IPS-NIHi7 (cell line): ENCODE results near the gene PTPRG.

Experiments used
- DNase-seq: peaks from one replicate; pipeline ENCODE4 v3.0.0; 2012; ENCODE audit warnings: mixed read lengths; ENCODE audit errors: extremely low spot score

PTPRG gene

DNA sequence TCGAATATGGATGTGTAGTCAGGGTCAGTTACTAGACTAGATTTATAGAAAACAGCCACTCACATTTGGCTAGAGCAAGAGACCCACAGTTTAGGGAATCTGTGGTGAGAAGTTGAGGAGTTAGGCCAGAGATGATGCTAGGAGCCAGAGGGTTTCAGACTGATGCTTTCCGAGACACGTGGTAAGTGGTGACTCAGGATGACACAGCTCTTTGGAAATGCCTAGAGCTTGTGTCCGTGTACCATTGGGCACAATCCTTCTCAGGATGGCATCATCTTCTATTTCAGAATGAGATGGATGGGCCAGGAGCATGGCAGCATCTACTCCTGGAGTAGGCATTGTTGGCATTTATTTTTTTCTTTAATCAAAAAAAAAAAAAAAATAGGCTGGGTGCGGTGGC lies 28.5 kb downstream of the PTPRG start:
- DNase-seq: no peak

GRCh38 chr3:61591300-61591699 lies 29.9 kb downstream of the PTPRG start:
- DNase-seq: no peak

DNA sequence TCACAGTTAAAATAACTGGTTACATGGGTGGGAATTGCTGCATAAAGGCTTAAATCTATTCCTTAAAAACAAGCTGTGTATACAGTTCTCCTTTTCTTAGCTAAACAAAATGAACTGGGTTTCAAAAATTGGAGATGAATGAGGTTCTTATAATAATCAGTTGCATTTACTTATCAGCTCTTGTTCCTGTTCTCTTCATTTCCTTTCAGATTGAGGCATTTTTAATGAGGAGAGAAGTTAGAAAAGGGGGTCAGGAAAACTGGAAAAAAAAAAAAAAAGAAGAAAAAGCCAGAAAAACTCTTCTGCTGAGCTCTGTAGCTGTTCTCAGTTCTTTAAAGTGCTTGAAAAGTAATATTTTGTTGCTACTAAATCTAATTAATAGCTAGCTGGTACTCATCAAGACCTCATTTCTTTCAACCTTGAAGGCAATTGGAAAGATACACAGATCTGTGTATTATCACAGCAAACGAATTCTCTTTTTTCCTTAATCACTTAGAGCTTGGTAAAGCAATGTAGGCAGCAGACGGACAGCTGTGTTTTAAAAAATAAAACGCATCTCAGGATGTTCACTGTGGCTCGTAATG lies 32.2 kb downstream of the PTPRG start:
- no peak for DNase-seq

GRCh38 chr3:61594144-61594963 lies 33.0 kb downstream of the PTPRG start:
- DNase-seq: no peak

GRCh38 chr3:61594964-61595285 lies 33.6 kb downstream of the PTPRG start:
- DNase-seq: no peak

GRCh38 chr3:61595288-61595687 lies 33.9 kb downstream of the PTPRG start:
- no peak for DNase-seq

DNA sequence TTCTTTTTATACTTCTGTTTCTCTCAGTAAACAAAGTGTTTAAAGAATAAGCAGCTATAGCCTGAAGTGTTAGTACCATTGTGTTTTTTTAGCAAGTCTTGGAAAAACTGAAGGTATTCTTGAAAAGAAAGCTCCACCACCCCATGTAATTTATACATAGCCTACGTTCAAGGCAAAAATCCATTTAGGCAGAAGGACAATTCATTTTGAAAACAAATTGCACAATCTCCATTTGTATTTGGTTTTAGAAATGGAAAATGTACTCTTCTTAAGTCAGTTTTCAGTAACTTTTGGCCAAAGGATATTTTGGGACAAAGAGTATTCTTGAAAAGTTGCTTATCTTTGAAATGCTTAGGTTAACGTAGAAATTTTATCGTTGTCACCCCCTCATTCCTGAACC lies 34.5 kb downstream of the PTPRG start:
- no peak for DNase-seq

DNA sequence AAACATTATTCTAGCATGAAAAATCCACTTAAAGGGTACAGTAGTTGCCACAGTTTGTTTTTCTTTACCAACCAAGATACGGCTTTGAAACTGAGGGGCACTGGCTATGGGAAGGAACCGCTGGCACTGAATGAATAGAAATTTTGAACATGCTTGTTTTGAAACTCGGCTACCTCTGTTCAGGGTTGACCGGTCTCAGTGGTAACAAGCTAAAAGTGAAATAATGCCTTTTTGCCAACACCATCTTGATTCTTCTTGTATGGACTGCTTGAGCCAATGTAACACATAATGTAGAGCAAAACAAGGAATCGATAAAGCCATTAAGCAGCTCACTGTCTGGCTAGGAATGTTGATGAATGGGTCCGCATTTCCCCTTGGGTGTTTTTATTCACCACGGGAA lies 36.5 kb downstream of the PTPRG start:
- no peak for DNase-seq

- no peak for DNase-seq
Measured at GRCh38 chr3:61600195-61600594, 38.8 kb downstream of the PTPRG start.

- no peak for DNase-seq
Measured at GRCh38 chr3:61601831-61602230, 40.5 kb downstream of the PTPRG start.

- DNase-seq: no peak
Measured at GRCh38 chr3:61602466-61602865, 41.1 kb downstream of the PTPRG start.

DNA sequence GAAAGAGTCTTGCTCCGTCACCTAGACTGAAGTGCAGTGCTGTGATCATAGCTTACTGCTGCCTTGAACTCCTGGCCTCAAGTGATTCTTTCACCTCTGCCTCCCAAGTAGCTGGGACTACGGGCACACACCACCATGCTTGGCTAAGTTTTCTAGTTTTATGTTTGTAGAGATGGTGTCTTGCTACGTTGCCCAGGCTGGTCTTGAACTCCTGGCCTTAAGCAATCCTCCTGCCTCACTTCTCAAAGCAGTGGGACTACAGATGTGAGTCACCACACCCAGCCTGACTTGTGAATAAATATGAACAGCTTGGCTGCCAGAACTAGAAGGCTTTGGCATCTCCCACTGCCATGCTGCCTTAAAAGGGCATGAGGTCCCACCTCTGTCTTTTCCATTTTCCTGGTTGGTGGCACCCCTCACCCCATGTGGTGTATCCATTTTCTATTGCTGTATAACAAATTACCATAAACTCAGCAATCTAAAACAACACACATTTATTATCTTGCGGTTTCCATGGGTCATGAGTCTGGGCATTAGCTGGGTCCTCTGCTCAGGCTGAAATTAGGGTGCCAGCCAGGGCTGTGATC lies 44.3 kb downstream of the PTPRG start:
- no peak for DNase-seq

DNA sequence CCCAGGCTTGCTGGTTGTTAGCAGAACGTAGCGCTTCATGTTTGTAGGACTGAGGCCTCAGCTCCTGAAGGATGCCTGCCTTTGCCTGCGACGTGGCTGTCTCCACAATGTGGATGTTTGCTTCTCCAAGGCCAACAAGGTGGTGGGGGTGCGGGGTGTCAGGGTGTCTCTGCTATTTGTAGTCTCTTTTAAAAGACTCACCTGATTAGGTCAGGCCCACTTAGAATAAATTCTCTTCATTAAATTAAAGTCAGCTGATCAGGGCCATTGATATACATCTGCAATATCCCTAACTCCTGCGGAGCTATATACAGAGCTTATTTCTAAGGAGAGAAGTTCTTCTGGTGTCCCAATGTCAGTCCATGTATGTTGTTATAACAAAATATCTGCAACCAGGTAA lies 44.8 kb downstream of the PTPRG start:
- no peak for DNase-seq

GRCh38 chr3:61608072-61608471 lies 46.7 kb downstream of the PTPRG start:
- DNase-seq: no peak

GRCh38 chr3:61608711-61609110 lies 47.3 kb downstream of the PTPRG start:
- no peak for DNase-seq

DNA sequence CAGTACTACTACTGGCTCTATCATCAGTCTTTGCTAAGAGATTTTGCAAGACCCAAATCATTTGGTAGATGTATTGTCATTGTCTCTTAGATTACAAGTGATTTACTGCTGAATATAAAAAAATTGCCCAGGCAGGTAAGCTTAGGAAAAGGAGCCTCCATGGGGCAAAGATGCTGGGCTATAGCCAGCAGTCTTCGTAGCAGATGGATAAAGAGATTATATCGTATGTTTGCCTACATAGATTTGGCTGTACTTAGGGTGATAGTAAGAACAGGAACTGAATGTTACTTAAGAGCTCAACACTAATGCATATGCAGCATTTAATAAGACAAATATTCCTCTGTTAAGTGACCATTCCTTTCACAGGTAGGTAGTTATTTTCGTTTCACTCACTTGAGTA lies 48.9 kb downstream of the PTPRG start:
- DNase-seq: no peak

GRCh38 chr3:61612211-61613194 lies 51.1 kb downstream of the PTPRG start:
- DNase-seq: no peak

DNA sequence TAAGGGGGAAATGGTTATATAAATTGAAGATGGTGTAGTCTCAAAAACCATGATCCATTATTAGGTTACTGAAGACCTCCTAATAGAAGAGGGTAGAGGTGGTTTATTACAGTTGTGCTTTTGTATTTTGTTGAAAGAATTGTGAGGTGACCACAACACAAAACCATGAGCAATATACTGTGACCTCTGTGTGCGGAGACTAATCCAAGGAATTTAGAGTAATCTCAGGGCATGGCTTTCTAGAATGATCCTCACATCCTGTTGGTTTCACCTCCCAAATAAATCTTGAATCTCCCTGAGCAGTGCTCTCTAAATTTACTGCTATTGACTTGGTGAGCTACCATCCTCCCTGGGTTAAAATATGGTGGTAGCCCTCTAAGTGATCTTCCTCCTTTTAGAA lies 52.3 kb downstream of the PTPRG start:
- DNase-seq: no peak

GRCh38 chr3:61615643-61616042 lies 54.3 kb downstream of the PTPRG start:
- DNase-seq: no peak

GRCh38 chr3:61616586-61616985 lies 55.2 kb downstream of the PTPRG start:
- DNase-seq: no peak

GRCh38 chr3:61617041-61617440 lies 55.7 kb downstream of the PTPRG start:
- no peak for DNase-seq

DNA sequence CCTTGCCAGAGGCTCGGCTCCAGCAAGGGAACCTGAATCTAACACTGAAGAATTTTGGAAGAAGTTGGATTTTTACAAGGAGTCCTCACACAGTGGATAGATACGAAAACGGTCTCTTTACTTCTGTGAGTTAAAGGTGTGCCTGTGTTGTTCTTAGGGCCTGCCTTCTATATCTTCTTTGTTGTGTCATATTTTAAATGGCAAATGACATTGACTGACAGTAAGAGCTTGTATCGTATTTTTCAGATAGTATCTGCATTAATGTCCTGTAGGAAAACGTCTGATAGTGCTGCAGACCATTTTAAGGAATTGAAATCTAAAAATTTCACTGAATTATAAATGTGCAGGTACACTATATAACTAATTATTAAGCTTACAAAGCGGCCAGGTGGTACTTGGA lies 56.3 kb downstream of the PTPRG start:
- DNase-seq: no peak
